ENCODE results near the gene CRKL.
A peak's percentile ranks its signal among the peaks of the same experiment; 100 is the strongest.
"Not testable (repeated sequence)": the region's sequence is repeated elsewhere in the genome, so short reads cannot be mapped to it uniquely, and the experiment has no call there.

Gene CRKL

GRCh38 chr22:20966883-20967696 lies 49.9 kb downstream of the CRKL start, which contains the start of gene AIFM3:
AIFM3 (plus strand) TSS chr22:20967255; CDS start chr22:20967945, 690 bp downstream.
- no peak for DNase-seq (ENCODE audit: low read depth in 2 of 2)

- no peak for DNase-seq (ENCODE audit: low read depth in 2 of 2)
Measured at GRCh38 chr22:20967697-20968211, 50.5 kb downstream of the CRKL start.

GRCh38 chr22:20968281-20968977 lies 51.2 kb downstream of the CRKL start:
- no peak for DNase-seq (ENCODE audit: low read depth in 2 of 2)

- no peak for DNase-seq (ENCODE audit: low read depth in 2 of 2)
Measured at GRCh38 chr22:20970939-20971657, 53.9 kb downstream of the CRKL start.

GRCh38 chr22:20972014-20972694 lies 54.9 kb downstream of the CRKL start:
- DNase-seq (ENCODE audit: low read depth in 2 of 2) = not testable (repeated sequence)

GRCh38 chr22:20972933-20973577 lies 55.8 kb downstream of the CRKL start:
- DNase-seq (ENCODE audit: low read depth in 2 of 2) = no peak

- no peak for DNase-seq (ENCODE audit: low read depth in 2 of 2)
Measured at GRCh38 chr22:20973634-20974286, 56.6 kb downstream of the CRKL start.

- DNase-seq (ENCODE audit: low read depth in 2 of 2) = no peak
Measured at GRCh38 chr22:20974336-20974955, 57.2 kb downstream of the CRKL start.

GRCh38 chr22:20975541-20976290 lies 58.5 kb downstream of the CRKL start:
- no peak for DNase-seq (ENCODE audit: low read depth in 2 of 2)

GRCh38 chr22:20976291-20976877 lies 59.2 kb downstream of the CRKL start:
- DNase-seq (ENCODE audit: low read depth in 2 of 2) = no peak

GRCh38 chr22:20977019-20977418 lies 59.8 kb downstream of the CRKL start:
- DNase-seq (ENCODE audit: low read depth in 2 of 2) = no peak

GRCh38 chr22:20977516-20978170 lies 60.4 kb downstream of the CRKL start:
- no peak for DNase-seq (ENCODE audit: low read depth in 2 of 2)

GRCh38 chr22:20978419-20978818 lies 61.2 kb downstream of the CRKL start:
- no peak for DNase-seq (ENCODE audit: low read depth in 2 of 2)

GRCh38 chr22:20979243-20979809 lies 62.1 kb downstream of the CRKL start:
- peak; percentile 43 to 55 for DNase-seq (ENCODE audit: low read depth in 2 of 2)

GRCh38 chr22:20979940-20980453 lies 62.8 kb downstream of the CRKL start:
- no peak for DNase-seq (ENCODE audit: low read depth in 2 of 2)

- DNase-seq (ENCODE audit: low read depth in 2 of 2) = no peak
Measured at GRCh38 chr22:20980523-20980922, 63.3 kb downstream of the CRKL start.

GRCh38 chr22:20980938-20981722 lies 63.9 kb downstream of the CRKL start:
- DNase-seq (ENCODE audit: low read depth in 2 of 2) = no peak

All from stimulated activated CD8-positive, alpha-beta memory T cell treated with anti-CD3 and anti-CD28 coated beads, Interleukin-2, amount 100 ng/mL, for 48 hours (primary cell).